ENCODE measurements around the gene DNAH3.

GRCh38 chr16:20923876-20924275 lies 226.8 kb downstream of the DNAH3 start:
- TF ChIP-seq CTCF (IDR thresholded peaks at IDR 0.05) (no peak), POLR2A (IDR thresholded peaks at IDR 0.05) (no peak)
